ENCODE data around the gene ATOSB.
A peak's percentile ranks its signal among the peaks of the same experiment; 100 is the strongest.

Gene ATOSB

GRCh38 chr9:35135988-35136387 lies 20.3 kb upstream of the ATOSB start:
- TF ChIP-seq, protein P1, sequence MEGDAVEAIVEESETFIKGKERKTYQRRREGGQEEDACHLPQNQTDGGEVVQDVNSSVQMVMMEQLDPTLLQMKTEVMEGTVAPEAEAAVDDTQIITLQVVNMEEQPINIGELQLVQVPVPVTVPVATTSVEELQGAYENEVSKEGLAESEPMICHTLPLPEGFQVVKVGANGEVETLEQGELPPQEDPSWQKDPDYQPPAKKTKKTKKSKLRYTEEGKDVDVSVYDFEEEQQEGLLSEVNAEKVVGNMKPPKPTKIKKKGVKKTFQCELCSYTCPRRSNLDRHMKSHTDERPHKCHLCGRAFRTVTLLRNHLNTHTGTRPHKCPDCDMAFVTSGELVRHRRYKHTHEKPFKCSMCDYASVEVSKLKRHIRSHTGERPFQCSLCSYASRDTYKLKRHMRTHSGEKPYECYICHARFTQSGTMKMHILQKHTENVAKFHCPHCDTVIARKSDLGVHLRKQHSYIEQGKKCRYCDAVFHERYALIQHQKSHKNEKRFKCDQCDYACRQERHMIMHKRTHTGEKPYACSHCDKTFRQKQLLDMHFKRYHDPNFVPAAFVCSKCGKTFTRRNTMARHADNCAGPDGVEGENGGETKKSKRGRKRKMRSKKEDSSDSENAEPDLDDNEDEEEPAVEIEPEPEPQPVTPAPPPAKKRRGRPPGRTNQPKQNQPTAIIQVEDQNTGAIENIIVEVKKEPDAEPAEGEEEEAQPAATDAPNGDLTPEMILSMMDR (conservative IDR thresholded peaks at IDR 0.05; ENCODE audit: low read depth, low read length), result no peak
- Histone ChIP-seq H3K36me3 (ENCODE audit: insufficient read depth) (no peaks in the 10 kb centered on the region), H4K20me1 (ENCODE audit: insufficient read depth) (no peaks in the 10 kb centered on the region), H3K4me3 (IDR thresholded peaks at IDR 0.05; ENCODE audit: insufficient read depth, low read depth, low read length) (no peak overlapping the region), H3K4me1 (ENCODE audit: low read depth, poor library complexity, severe bottlenecking) (peaks cover 15% of the 10 kb centered on the region), H3K79me2 (ENCODE audit: insufficient read depth, low read depth) (no peaks in the 10 kb centered on the region), H3K4me2 (no peak overlapping the region), H3K27ac (no peak overlapping the region), H3K27me3 (ENCODE audit: insufficient read depth, low read depth) (no peaks in the 10 kb centered on the region), H3K9ac (no peak overlapping the region), H2AFZ (ENCODE audit: low read depth) (no peak overlapping the region)

- Histone ChIP-seq H2AFZ (ENCODE audit: low read depth) (no peak overlapping the region), H3K36me3 (ENCODE audit: insufficient read depth) (no peaks in the 10 kb centered on the region), H3K4me2 (no peak overlapping the region), H3K9ac (no peak overlapping the region), H3K4me3 (IDR thresholded peaks at IDR 0.05; ENCODE audit: insufficient read depth, low read depth, low read length) (no peak overlapping the region), H4K20me1 (ENCODE audit: insufficient read depth) (no peaks in the 10 kb centered on the region), H3K79me2 (ENCODE audit: insufficient read depth, low read depth) (no peaks in the 10 kb centered on the region), H3K4me1 (ENCODE audit: low read depth, poor library complexity, severe bottlenecking) (peaks cover 15% of the 10 kb centered on the region), H3K27me3 (ENCODE audit: insufficient read depth, low read depth) (no peaks in the 10 kb centered on the region), H3K27ac (no peak overlapping the region)
- TF ChIP-seq, protein P1 (conservative IDR thresholded peaks at IDR 0.05; ENCODE audit: low read depth, low read length), result no peak
These were observed 19.3 kb upstream of the ATOSB start for GRCh38 chr9:35134920-35135319.

- Histone ChIP-seq H3K36me3 (ENCODE audit: insufficient read depth) (no peaks in the 10 kb centered on the region), H4K20me1 (ENCODE audit: insufficient read depth) (no peaks in the 10 kb centered on the region), H3K4me2 (peak overlapping the region; percentile 96), H3K4me3 (IDR thresholded peaks at IDR 0.05; ENCODE audit: insufficient read depth, low read depth, low read length) (no peak overlapping the region), H3K79me2 (ENCODE audit: insufficient read depth, low read depth) (no peaks in the 10 kb centered on the region), H3K4me1 (ENCODE audit: low read depth, poor library complexity, severe bottlenecking) (peaks cover 37% of the 10 kb centered on the region), H2AFZ (ENCODE audit: low read depth) (peak overlapping the region; percentile 94), H3K27me3 (ENCODE audit: insufficient read depth, low read depth) (no peaks in the 10 kb centered on the region), H3K9ac (no peak overlapping the region; the same call in 1 of the 2 replicates), H3K27ac (peak overlapping the region; percentile 53; the same call in 1 of the 2 replicates)
- TF ChIP-seq, protein P1 (conservative IDR thresholded peaks at IDR 0.05; ENCODE audit: low read depth, low read length), result peak; percentile 86
These were observed 1.4 kb upstream of the ATOSB start for GRCh38 chr9:35116898-35117551.

GRCh38 chr9:35116539-35116897 lies 856 bp upstream of the ATOSB start:
- H3K27ac ChIP-seq, result peak overlapping the region; percentile 53; the same call in 1 of the 2 replicates
- peaks cover 40% of the 10 kb centered on the region for H3K4me1 ChIP-seq (ENCODE audit: low read depth, poor library complexity, severe bottlenecking)
- H3K79me2 ChIP-seq (ENCODE audit: insufficient read depth, low read depth), result no peaks in the 10 kb centered on the region
- peak overlapping the region; percentile 96 for H3K4me2 ChIP-seq
- TF ChIP-seq, protein P1 (conservative IDR thresholded peaks at IDR 0.05; ENCODE audit: low read depth, low read length), result no peak
- H3K36me3 ChIP-seq (ENCODE audit: insufficient read depth), result no peaks in the 10 kb centered on the region
- peak overlapping the region; percentile 21; the same call in 1 of the 2 replicates for H3K9ac ChIP-seq
- no peaks in the 10 kb centered on the region for H4K20me1 ChIP-seq (ENCODE audit: insufficient read depth)
- H2AFZ ChIP-seq (ENCODE audit: low read depth), result peak overlapping the region; percentile 94
- H3K4me3 ChIP-seq (IDR thresholded peaks at IDR 0.05; ENCODE audit: insufficient read depth, low read depth, low read length), result no peak overlapping the region
- no peaks in the 10 kb centered on the region for H3K27me3 ChIP-seq (ENCODE audit: insufficient read depth, low read depth)
